Hepatocyte (in vitro differentiated cells): ENCODE results near the gene GAGE10.

ENCODE experiments used
- EZH2 ChIP-seq: fragments of 200-600 bp; sonication (generic); IDR thresholded peaks from 2 replicates; pipeline ENCODE4 v1.6.1; 2016; ENCODE audit warnings: antibody characterized with exemption, mild to moderate bottlenecking, borderline replicate concordance
- TF ChIP-seq, protein P1 (sequence below): fragments of 200-600 bp; sonication (generic); IDR thresholded peaks from 2 replicates; pipeline ENCODE4 v1.5.1; 2016; ENCODE audit warnings: antibody characterized with exemption, mild to moderate bottlenecking; ENCODE audit not compliant: poor library complexity

DNA sequence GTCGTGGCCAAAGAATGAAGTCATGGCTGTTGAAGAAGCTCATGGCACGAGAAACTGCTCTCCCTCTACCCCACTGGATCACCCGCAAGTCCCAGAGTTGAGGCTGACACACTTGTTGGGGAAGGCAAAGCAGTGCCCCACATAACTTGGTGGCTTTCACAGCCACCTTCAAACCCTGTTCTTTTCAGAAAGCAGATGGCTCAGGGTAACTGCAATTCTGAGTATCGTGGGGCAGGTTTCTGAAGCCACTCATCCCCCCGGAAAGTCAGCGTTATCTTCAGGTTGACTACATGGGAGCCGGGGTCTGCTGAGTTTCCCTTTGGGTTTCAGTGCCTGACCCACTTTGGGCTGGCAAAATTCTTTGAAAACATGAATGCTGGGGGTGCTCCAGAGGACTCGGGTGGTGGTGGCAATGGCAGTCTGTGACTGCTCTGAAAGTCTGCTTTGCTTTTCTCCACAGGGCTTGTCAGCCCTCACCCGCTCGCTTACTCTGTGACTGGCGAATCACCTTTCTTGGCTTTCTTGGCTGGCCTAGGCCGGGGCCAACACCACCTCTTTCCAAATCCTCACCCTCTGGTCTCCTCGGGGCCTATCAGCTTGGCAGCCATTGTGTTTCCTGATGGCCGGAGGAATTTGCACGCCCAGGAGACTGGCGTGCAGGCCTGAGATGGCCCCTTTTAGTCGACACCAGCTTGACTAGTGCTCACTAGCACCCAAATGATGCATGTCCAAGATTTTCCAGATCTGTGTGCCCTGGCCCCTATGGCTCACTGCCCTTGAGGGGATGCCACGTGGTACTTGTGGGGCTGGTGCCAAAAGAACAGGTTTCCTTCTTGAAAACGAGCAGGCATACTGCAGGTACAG lies 26.5 kb upstream of the GAGE10 start:
- no peak for TF ChIP-seq EZH2
- TF ChIP-seq, protein P1, sequence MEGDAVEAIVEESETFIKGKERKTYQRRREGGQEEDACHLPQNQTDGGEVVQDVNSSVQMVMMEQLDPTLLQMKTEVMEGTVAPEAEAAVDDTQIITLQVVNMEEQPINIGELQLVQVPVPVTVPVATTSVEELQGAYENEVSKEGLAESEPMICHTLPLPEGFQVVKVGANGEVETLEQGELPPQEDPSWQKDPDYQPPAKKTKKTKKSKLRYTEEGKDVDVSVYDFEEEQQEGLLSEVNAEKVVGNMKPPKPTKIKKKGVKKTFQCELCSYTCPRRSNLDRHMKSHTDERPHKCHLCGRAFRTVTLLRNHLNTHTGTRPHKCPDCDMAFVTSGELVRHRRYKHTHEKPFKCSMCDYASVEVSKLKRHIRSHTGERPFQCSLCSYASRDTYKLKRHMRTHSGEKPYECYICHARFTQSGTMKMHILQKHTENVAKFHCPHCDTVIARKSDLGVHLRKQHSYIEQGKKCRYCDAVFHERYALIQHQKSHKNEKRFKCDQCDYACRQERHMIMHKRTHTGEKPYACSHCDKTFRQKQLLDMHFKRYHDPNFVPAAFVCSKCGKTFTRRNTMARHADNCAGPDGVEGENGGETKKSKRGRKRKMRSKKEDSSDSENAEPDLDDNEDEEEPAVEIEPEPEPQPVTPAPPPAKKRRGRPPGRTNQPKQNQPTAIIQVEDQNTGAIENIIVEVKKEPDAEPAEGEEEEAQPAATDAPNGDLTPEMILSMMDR: no peak
